Adrenal gland (tissue), 12 donors: Measurements from ENCODE around the gene RASGRP4. TPM values are rescaled to one million over a fixed set of nuclear protein-coding genes. Genes with fewer than 3 reads are reported as not detected.

Experiments used
- DNase-seq, 7 donors: peaks; one replicate each; pipeline ENCODE4 v3.0.0-alpha.2; 2019 to 2020
- H3K27ac ChIP-seq, 5 donors: fragments of 200-600 bp; sonication (generic) in 4 of 5; 1 replicate in 3 of 5; 2 replicates in 2 of 5; pipeline versions ENCODE4 v1.5.1 to v1.8.0; 2016 to 2020; ENCODE audit warnings: mild to moderate bottlenecking in 1 of 5
- H3K27me3 ChIP-seq: fragments of 200-600 bp; 2 replicates; pipeline ENCODE4 v1.8.0; 2021
- H3K36me3 ChIP-seq, 2 donors: fragments of 200-600 bp; replicated peaks in 1 of 2; 1 replicate in 1 of 2; 2 replicates in 1 of 2; pipeline versions ENCODE4 v1.5.1 to v1.8.0; 2018 to 2022
- H3K4me1 ChIP-seq, 2 donors: fragments of 200-600 bp; replicated peaks in 1 of 2; 1 replicate in 1 of 2; 2 replicates in 1 of 2; pipeline versions ENCODE4 v1.5.1 to v1.8.0; 2018 to 2021
- H3K4me3 ChIP-seq, 4 donors: fragments of 200-600 bp; sonication (generic) in 3 of 4; one replicate each; pipeline ENCODE4 v1.5.1; 2016 to 2018
- H3K9me3 ChIP-seq, 3 donors: fragments of 200-600 bp; sonication (generic) in 1 of 3; replicated peaks in 1 of 3; 1 replicate in 2 of 3; 2 replicates in 1 of 3; pipeline versions ENCODE4 v1.5.1 to v1.8.0; 2016 to 2021
- CTCF ChIP-seq, 6 experiments: fragments of 450-650 bp in 4 of 6; fragments of 200-600 bp in 2 of 6; sonication (generic) in 1 of 6; IDR thresholded peaks; 1 replicate in 5 of 6; 2 replicates in 1 of 6; pipeline versions ENCODE4 v1.5.1 to v1.8.0; 2016 to 2021; ENCODE audit warnings: antibody characterized with exemption in 6 of 6, mild to moderate bottlenecking in 2 of 6, moderate library complexity in 1 of 6
- POLR2A ChIP-seq, 2 donors: fragments of 450-650 bp; IDR thresholded peaks; one replicate each; pipeline ENCODE4 v1.6.1; 2017; ENCODE audit warnings: antibody characterized with exemption in 2 of 2, mild to moderate bottlenecking in 2 of 2, moderate library complexity in 1 of 2
- WGBS, 4 donors: extraction: QIAGEN DNeasy Blood & Tissue Kit in 2 of 4; methylation state at CpG; one replicate each; pipeline versions ENCODE4 v1.1.5 to v1.1.7; 2013 to 2017; 5-methylcytosine and 5-hydroxymethylcytosine counted together
- intact Hi-C, 2 donors: fragments of 100-400 bp; cut with DNase I; formaldehyde crosslinking; loops; one replicate each; pipeline versions ENCODE4 v1.14.1 to v1.15.0; 2022 to 2023
- polyA plus RNA-seq, 3 donors: library from polyadenylated mRNA; stranded (reverse); fragments of 200-250 nt in 2 of 3; fragments of 350-450 nt in 1 of 3; fragmentation: Illumina TruSeq in 1 of 3; extraction: RNeasy Lipid Tissue Mini Kit (QIAGEN cat#74804) in 1 of 3; gene quantifications; one replicate each; pipeline ENCODE4 v1.2.3, GENCODE V29; 2013 to 2014
- total RNA-seq, 9 donors: library from RNA; depleted of rRNA in 4 of 9; stranded (reverse); fragments of >200 nt in 4 of 9; fragments of 120-200 nt in 1 of 9; fragmentation: NEBNext Ultra II Directional in 1 of 9; extraction: Animal tissue kit (Norgen Biotek cat#: 25700) in 1 of 9; gene quantifications; one replicate each; pipeline versions ENCODE4 v1.1.0 to v1.2.4, GENCODE V29; 2013 to 2023
- donor health status: healthy with polysubstance abuse.
- donor health status: Bipolar disorder and iron deficiency.
- donor health status: DM: yes; HTN: yes; CAD: no.
- donor health status: DM: no; HTN: no; CAD: no.
- donor health status: DM: no; HTN: no; CAD: no.
- donor health status: DM: yes; HTN: yes; CAD: no.

RASGRP4 gene
- total and polyA plus RNA-seq, 12 donors: 0.22 to 10.0 (median 4.2) TPM

GRCh38 chr19:38404858-38405257 is 21.2 kb downstream of the RASGRP4 start:
- no peak for DNase-seq
- Histone ChIP-seq H3K36me3 (peaks cover 0 to 17% of the 10 kb centered on the region in 2 donors), H3K4me1 (peaks cover 0 to 7% of the 10 kb centered on the region in 2 donors), H3K4me3 (no peak overlapping the region), H3K27me3 (no peaks in the 10 kb centered on the region), H3K27ac (no peak overlapping the region), H3K9me3 (no peaks in the 10 kb centered on the region)
- intact Hi-C loops: loop anchor here (5.0 to 10.0 kb wide), 2 partner anchors 230 to 232 kb away; no protein-coding TSS in a partner anchor
- 92 to 97% (median 93%) methylated on average over 6 of the region's 6 CpGs for WGBS, 4 donors
- TF ChIP-seq CTCF (IDR thresholded peaks at IDR 0.05) (no peak), POLR2A (IDR thresholded peaks at IDR 0.05) (no peak)

GRCh38 chr19:38402967-38403674 is 22.9 kb downstream of the RASGRP4 start, which contains the start of gene FAM98C:
Gene FAM98C, plus strand, starts transcription at chr19:38403093. Its CDS starts 61 bp downstream, at chr19:38403154.
- intact Hi-C loops: loop anchor here (5.0 to 10.0 kb wide), 2 partner anchors 232 to 234 kb away; no protein-coding TSS in a partner anchor
- Histone ChIP-seq H3K27me3 (peaks cover 11% of the 10 kb centered on the region), H3K36me3 (peaks cover 0 to 17% of the 10 kb centered on the region in 2 donors), H3K27ac (peak within 1 kb of the TSS in 3 of 5 donors; percentile 37 to 75 (median 72)), H3K4me3 (peak within 1 kb of the TSS; percentile 41 to 84 (median 60)), H3K9me3 (no peaks in the 10 kb centered on the region), H3K4me1 (peaks cover 0 to 7% of the 10 kb centered on the region in 2 donors)
- TF ChIP-seq CTCF (IDR thresholded peaks at IDR 0.05) (peak; percentile 88 to 99 (median 96)), POLR2A (IDR thresholded peaks at IDR 0.05) (peak in 1 of 2 donors; percentile 28)
- DNase-seq: peak; percentile 95 to 98 (median 97)
- 0% methylated on average over 14 to 82 of the region's 82 CpGs; no CpG with 5 or more reads in 1 of the 4 donors for WGBS, 4 donors

- DNase-seq: no peak
- Histone ChIP-seq H3K27me3 (peaks cover 11% of the 10 kb centered on the region), H3K27ac (peak overlapping the region in 1 of 5 donors; percentile 17), H3K36me3 (peaks cover 0 to 17% of the 10 kb centered on the region in 2 donors), H3K4me1 (peaks cover 0 to 7% of the 10 kb centered on the region in 2 donors), H3K4me3 (peak overlapping the region in 1 of 4 donors; percentile 84), H3K9me3 (no peaks in the 10 kb centered on the region)
- 1 to 3% (median 2%) methylated on average over 17 to 18 of the region's 18 CpGs for WGBS, 4 donors
- intact Hi-C loops: loop anchor here (5.0 to 10.0 kb wide), 2 partner anchors 232 to 235 kb away; no protein-coding TSS in a partner anchor
- TF ChIP-seq POLR2A (IDR thresholded peaks at IDR 0.05) (no peak), CTCF (IDR thresholded peaks at IDR 0.05) (no peak)
Measured at GRCh38 chr19:38402623-38402966, 23.4 kb downstream of the RASGRP4 start.

- intact Hi-C loops: loop anchor here (5.0 to 10.0 kb wide), 2 partner anchors 234 to 236 kb away; no protein-coding TSS in a partner anchor
- TF ChIP-seq POLR2A (IDR thresholded peaks at IDR 0.05) (no peak), CTCF (IDR thresholded peaks at IDR 0.05) (no peak)
- 67 to 81% (median 76%) methylated on average over 3 of the region's 3 CpGs for WGBS, 4 donors
- peaks cover 0 to 7% of the 10 kb centered on the region in 2 donors for H3K4me1 ChIP-seq
- no peak for DNase-seq
- H3K9me3 ChIP-seq: no peaks in the 10 kb centered on the region
- H3K36me3 ChIP-seq: peaks cover 0 to 9% of the 10 kb centered on the region in 2 donors
- peaks cover 20% of the 10 kb centered on the region for H3K27me3 ChIP-seq
- no peak overlapping the region for H3K27ac ChIP-seq
- no peak overlapping the region for H3K4me3 ChIP-seq
Measured at GRCh38 chr19:38401148-38401547, 24.9 kb downstream of the RASGRP4 start.
